ENCODE measurements around the gene AP1S3. TPM values are rescaled to one million over a fixed set of nuclear protein-coding genes. Genes with fewer than 3 reads are reported as not detected.
"Not testable (repeated sequence)": the region's sequence is repeated elsewhere in the genome, so short reads cannot be mapped to it uniquely, and the experiment has no call there.

AP1S3 gene
- total RNA-seq, 1 experiment from 2014 or later, result 2.0 TPM

DNA sequence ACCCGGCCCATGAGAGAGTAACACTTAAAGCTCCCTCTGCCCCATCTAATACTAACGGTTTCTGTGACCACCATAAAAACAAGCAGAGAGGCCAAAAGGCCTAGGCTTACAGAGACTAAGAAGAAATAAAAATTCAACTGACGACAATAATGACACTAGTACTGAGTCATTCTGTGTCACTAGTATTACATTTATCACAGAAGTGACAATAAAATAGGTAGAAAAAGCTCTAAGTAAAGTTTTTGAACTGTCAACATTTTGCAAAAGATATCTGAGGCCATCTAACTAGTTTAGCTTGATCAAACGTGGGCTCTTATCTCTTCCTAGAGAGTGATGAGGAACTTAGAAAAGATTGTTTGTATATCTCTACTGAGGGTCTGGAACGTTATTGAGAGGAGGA is 35.6 kb downstream of the AP1S3 start:
- DNase-seq (ENCODE audit: low read depth), result no peak

DNA sequence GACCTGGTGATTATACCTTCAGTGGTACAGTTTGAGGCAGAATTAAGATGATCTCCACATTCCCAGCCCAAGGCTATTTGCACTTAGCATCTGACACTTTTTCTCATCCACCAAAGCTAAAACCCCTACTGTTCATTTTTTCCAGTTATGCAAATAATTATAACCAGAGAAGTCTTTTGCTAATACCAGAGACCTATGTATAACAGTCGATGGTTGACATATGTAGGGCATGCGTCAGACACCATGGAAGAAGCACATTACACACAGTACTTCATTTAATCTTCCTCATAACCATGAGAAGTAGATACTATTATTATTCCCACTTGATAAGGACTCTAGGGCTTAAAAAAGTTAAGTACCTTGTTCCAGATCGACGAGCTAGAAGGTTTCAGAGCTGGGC is 36.5 kb downstream of the AP1S3 start:
- no peak for DNase-seq (ENCODE audit: low read depth)

DNA sequence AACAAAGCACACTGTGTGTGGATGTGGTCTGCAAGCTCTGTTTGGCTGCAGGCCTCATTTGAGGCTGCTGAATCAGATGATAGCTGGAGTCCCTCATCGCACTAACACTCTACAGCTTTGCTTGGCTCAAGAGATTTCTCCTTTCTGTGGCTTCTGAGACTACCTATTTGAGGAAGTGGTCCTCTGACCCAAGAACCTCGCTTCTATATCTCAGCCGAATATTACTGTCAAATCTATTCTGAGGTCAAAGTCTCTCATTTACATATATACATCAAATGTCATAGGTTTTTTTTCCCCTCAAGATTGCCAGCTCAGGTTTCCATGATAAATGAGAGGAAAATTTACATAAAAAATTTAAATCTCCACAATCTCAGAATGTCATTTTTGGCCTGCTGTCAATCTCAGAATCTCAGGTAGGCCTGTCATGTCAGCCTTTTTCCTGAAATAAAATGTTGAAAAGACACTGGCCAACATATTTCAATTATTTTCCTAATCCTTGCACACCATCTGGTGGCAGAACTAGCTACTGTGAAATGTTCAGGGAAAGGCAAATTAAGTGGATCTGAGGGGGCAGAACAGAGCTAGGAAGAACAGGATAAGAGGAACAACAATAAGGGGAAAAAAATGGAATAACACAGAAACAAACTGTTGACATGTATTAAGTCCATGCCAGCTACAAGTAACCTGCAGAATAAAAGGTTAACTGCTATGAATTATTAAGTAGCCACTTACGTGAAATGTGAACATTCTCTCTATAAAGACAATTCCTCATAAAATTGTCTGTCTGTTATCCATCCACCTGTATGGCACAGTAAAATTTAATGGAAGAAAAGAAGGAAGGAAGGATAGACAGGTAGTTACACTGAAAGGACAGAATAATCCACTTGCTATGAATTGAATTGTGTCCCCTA is 39.3 kb downstream of the AP1S3 start:
- DNase-seq (ENCODE audit: low read depth), result peak; percentile 45

DNA sequence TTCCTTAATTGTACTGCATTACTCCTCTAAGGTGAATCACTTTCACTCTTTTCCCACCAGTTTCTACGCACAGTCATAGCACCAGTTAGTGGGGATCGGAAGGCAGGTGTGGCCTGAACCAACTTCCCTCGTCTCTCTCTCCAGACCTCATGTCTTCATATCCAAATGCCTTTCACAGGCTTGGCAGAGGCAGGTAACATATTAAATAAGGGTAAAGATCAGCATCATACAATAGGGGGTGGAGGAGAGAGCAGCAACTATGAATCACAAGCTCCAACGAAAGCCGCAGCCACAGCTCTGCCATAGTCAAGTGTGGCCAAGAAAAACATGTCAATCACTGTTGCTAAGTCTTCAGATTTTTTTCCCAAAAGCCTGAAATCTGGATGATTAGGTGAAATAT is 40.3 kb downstream of the AP1S3 start:
- no peak for DNase-seq (ENCODE audit: low read depth)

DNA sequence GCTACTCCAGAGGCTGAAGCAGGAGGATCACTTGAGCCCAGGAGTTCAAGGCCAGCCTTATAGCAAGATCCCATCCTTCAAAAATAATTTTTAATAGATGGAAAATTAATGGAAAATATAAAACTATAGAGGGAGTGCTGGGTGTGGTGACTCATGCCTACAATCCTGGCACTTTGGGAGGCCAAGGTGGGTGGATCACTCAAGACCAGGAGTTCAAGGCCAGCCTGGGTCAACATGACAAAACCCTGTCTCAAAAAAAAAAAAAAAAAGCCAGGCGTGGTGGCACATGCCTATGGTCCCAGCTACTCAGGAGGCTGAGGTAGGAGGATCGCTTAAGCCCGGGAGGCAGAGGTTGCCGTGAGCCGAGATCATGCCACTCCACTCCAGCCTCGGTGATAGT is 48.0 kb downstream of the AP1S3 start:
- no peak for DNase-seq (ENCODE audit: low read depth)

DNA sequence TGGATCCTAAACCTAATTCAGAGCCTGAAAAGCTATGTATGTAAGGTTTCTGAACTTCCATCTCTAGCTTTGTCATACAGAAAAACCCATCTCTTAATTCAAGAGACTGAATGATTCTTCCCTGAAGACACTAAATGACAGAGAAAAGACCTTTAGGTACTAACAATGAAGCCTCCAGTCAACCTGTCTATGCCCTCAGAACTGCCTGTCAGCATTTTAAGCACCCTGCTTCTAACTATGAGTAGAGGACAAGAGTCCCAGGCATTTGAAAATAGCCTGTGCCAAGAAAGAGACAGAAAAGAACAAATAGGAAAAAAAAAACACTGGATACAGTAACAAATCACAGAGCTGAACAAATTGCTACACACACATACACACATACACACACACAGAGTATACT is 48.6 kb downstream of the AP1S3 start:
- no peak for DNase-seq (ENCODE audit: low read depth)

DNA sequence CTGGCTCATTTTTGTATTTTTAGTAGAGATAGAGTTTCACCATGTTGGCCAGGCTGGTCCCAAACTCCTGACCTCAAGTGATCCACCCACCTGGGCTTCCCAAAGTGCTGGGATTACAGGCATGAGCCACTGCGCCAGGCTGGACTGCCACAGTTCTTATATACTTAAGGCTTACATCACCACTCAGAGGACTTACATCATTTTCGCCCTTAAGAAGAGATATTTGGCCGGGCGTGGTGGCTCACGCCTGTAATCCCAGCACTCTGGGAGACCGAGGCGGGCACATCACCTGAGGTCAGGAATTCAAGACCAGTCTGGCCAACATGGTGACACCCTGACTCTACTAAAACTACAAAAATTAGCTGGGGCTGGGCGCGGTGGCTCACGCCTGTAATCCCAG is 49.3 kb downstream of the AP1S3 start:
- DNase-seq (ENCODE audit: low read depth), result not testable (repeated sequence)

DNA sequence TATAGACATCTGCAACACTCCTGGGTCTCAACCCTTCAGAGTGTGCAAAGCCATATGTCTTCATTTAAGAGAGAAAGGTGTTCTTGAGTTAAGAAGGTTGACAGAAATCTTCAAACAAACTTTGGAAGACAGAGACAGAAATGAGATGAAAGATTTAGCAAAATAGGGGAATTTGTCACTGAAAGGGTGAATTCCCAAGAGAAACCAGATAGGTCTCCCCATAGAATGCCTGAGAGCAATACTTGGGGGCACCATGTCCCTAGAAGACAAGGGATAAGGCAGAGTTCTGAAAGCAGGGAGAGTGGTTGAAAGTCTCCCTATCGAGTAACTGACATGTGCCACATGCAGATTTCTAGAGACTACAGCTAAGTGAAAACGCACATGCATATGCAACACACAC is 50.0 kb downstream of the AP1S3 start:
- DNase-seq (ENCODE audit: low read depth), result no peak

DNA sequence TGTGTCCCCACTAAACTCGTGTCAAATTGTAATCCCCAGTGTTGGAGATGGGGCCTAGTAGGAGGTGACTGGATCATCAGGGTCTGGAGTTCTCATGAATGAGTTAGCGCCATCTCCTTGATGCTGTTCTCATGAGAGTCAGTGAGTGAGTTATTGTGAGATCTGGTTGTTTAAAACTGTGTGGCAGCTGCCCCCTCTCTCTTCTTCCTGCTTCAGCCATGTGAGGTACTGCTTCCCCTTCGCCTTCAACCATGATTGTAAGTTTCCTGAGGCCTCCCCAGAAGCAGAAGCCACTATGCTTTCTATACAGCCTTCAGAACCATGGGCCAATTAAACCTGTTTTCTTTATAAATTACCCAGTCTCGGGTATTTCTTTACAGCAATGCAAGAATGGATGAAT is 50.4 kb downstream of the AP1S3 start:
- DNase-seq (ENCODE audit: low read depth), result no peak

DNA sequence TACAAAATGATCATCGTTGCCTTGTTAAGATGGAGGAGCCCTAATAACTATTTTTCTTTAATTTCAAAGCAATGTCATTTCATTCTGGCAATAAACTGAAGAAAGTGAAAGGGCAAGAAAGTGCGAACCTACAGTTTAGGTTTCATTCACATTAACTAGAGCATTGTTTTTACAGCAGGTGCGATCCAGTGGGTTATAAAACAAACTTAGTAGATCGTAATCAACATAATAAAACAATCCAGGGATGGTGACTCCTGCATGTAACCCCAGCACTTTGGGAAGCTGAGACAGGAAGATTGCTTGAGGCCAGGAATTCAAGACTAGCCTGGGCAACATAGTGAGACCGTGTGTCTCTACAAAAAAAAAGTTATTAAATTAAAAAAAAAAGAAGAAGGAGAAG is 51.1 kb downstream of the AP1S3 start:
- DNase-seq (ENCODE audit: low read depth), result no peak

DNA sequence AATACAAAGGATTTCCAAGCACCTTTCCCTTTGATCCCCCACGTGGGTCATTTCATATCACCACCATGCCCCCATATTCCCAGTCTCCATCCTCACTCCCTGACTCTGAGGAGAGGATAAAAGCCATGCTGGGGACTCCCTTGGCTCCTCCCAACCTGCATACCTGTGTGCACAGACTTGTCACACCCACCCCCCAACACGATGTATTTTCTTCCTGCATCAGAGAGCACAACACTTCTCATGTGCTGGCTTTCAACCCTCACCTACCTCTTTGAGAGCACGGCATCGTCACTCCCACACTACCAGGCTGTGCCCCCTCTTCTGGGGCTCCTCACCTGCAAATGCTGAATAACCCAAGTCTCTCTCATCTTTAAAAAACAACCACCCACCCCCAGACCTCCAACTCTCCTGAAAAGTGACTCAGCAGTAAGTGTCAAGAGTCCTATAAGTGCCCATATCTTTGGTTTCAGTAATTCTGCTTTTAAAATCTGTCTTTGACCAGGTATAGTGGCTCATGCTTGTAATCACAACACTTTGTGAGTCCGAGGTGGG is 53.1 kb downstream of the AP1S3 start:
- DNase-seq (ENCODE audit: low read depth), result no peak

DNA sequence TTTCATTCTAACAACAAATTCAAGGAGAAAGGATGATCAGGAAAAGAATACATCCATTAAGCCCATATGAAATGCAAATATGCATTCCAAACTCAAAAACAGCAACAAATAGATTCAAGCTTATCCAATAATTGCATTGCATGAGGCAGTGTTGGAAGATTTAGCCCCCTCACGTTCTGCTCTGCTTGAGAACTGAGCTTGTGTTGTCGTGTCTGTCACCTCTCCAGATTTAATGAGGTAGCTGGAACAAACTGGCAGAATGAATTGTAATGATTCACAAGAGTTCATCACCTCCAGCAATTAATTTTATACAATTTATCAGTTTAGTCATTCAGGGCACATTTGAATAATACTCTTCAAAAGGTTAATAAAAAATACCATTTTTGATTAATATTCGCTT is 54.8 kb downstream of the AP1S3 start:
- DNase-seq (ENCODE audit: low read depth), result no peak

DNA sequence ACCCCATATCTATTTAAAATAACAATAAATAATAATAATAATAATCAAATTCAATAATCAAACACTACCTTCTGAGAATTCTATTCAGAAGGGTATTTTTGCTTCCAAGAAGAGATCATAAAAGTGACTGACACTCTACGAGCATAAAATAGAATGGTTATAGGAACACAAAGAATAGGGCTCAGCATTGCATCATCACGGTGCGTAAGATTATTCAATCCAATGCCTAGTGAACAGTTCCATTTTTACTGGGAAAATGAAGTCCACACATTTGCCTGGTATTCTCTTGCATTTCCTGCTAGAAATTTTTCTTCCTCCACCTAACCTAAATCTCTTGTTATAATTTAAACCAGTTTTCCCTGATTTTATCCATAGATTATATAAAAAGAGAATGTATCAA is 55.8 kb downstream of the AP1S3 start:
- DNase-seq (ENCODE audit: low read depth), result no peak

DNA sequence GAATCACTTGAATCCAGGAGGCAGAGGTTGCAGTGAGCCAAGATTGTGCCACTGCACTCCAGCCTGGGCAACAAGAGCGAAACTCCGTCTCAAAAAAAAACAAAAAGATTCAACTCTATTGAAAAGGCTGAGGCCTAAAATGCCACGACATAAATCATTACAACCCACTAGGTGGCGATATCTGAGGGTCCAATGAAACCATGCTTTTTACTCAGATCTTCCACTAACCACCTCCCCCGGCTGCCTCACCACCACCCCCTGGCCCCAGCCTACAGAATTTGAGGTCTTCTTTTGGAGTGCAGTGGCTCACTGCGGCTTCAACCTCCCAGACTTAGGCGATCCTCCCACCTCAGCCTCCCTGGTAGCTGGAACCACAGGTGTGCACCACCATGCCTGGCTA is 57.5 kb downstream of the AP1S3 start:
- DNase-seq (ENCODE audit: low read depth), result peak; percentile 58

DNA sequence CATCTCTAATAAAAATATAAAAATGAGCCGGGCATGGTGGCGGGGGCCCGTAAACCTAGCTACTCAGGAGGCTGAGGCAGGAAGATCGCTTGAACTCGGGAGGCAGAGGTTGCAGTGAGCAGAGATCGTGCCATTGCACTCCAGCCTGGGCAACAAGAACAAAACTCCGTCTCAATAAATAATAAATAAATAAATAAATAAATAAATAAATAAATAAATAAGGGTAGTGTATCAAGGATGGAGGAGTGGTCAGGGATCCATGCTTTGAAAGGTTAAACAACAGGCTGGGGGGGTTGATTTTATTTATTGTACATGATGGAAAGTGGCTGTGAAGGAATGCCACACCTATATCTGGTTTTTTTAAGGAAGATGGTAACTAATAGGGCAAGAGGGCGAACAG is 63.2 kb downstream of the AP1S3 start:
- no peak for DNase-seq (ENCODE audit: low read depth)

DNA sequence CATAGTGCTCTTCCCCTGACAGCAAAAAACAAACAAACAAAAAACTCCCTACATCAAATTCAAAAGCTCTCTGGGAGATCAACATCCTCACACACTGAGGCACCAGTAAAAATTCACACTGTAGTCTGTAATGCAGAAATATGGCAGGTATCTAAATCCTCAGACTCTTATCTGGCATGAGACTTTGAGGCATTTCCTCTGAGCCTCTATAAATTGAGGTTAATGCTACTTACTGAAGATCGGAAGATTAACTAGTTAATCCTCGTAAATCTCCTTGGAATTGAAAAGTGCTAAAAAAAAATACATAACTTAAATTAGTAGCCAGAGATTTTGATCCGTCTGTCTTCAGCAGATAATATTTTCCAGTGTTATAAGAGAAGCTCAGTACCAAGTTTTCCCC is 65.0 kb downstream of the AP1S3 start:
- no peak for DNase-seq (ENCODE audit: low read depth)

DNA sequence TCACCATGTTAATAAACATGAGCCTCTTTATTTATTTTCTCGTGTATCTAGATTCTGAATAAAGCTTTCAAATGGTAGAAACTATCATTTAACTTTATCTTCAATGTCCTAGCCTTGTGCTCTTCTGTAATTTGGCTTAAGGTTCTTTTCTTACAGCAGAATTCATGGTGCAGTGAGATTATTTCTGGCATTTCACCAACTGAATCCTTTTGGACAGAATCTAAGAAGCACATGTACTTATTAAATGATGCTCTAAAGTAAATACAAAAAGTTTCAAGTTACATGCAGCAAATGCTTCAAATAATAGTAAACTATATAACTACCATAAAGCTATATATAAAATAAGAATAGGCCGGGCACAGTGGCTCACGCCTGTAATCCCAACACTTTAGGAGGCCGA is 65.9 kb downstream of the AP1S3 start:
- no peak for DNase-seq (ENCODE audit: low read depth)

DNA sequence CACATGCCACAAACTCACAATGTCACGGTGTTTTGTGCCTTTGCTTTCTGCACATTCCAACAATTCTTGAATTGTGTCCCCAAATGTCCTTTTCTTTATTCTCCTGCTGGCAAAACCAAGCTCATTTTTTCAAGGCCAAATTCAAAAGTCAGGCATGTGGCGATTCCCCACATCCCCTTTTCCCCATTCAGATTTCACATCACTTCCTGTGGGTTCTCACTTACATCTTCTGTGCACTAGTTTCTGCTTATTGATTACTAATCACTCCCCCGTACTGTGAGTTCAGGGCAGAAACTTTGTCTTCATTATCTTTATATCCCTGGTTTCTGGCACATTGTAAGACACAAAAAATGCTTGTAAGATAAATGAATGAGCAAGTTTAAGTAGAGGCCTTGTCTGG is 69.2 kb downstream of the AP1S3 start:
- DNase-seq (ENCODE audit: low read depth), result no peak

DNA sequence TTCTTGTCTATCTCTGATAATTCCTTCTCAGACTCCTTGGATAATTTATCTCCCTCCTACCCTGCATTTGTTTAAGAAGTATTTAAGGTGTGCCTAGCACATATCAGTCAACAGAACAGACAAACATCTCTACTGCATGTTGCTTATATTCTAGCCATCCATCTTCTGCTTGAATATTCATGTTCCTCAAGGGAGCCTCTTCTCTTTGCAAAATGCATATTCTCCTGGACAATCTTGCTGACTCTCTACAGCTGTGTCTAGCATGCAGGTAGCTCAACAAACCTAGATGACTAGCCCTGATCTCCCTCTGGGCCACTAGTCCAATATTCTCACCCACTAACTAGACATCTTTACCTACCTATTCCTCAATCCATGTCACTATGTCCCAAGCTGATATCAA is 70.0 kb downstream of the AP1S3 start:
- DNase-seq (ENCODE audit: low read depth), result no peak

DNA sequence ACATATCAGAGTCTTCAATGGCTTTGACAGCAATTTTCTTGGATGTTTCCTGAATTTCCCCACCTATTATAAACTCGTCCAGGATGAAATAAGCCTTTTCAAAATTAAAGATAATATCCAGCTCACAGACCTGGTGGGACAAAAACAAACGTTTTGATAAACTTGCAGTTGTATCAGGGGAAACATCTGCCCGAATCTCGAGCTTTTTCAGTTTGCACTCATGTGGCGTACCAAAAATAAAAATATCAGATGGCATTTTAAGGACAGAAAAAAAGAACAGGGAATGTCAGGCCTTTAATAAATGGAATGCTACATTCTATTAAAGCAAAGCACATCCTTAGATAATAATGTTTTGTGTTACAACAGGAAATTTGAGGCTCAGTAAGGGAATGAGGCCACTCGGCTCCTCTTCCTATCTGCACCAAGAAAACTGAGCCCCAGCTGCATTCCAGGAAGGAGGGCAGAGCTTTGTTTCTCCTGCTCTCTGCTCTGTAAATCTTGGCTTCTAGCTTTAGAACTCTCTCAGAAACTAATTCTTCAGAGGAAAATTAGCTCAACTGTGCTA is 72.1 kb downstream of the AP1S3 start:
- no peak for DNase-seq (ENCODE audit: low read depth)

DNA sequence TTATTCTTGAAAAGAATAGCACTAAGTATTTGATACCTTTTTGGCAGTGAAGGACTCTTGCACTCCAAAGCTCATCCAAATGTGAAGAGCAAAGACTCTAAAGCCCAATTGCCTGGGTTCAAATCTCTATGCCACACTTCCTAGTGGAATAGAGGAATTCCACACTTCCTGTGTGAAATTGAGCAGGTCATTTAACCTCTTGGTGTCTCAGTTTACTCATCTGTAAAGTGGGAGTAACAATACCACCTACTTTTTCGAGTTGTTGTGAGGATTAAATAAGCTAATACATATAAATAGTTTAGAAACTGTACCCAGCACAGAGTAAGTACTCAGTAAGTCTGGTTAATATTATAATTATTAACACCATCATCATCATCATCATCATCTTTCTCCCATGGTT is 72.6 kb downstream of the AP1S3 start:
- no peak for DNase-seq (ENCODE audit: low read depth)

DNA sequence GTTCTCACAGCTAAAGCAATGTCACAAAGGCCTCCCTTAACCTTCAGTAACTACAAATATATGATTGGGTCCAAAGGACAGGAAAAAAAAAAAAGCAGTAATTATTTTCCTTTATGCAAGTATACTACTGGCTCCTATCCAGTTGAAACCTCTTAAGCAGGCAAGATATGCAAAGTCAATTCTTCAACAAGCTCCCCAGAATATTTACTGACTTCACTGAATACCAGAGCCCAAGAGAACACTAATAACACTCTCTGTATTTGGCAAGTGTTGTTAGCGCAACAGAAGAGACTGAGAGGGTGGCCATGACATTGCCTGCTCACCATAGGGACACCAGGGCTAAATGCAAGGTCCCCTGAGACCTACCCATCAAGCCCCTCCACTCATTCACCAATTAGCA is 74.5 kb downstream of the AP1S3 start:
- no peak for DNase-seq (ENCODE audit: low read depth)

DNA sequence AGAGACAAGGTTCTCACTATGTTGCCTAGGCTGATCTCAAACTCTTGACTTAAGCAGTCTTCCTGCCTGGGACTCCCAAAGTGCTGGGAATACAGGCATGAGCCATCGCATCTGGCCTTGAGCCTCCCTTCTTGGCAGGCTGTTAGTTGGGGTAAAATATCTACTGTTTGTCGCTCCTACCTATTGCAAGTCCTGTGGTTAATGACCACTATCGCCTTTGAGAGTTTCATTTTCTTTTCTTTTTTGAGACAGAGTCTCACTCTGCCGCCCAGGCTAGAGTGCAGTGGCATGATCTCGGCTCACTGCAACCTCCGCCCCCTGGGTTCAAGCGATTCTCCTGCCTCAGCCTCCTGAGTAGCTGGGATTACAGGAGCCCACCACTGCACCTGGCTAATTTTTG is 75.6 kb downstream of the AP1S3 start:
- not testable (repeated sequence) for DNase-seq (ENCODE audit: low read depth)

All from RPMI7951 (cell line).